GM13977 (cell line): Measurements from ENCODE around the gene TMTC1.

Source experiments
- DNase-seq: peaks from one replicate; pipeline ENCODE4 v3.0.0; 2012; ENCODE audit warnings: low spot score
- in situ Hi-C: fragments of 300-500 bp; cut with MboI; formaldehyde crosslinking; loops from one replicate; pipeline ENCODE4 v1.12.0; 2022; ENCODE audit warnings: low sequenced_read_pairs, low pct_unique_long_range_greater_than_20kb, mixed read lengths, inconsistent platforms; ENCODE audit not compliant: unreplicated experiment
- TF ChIP-seq, protein P1 (sequence below): IDR thresholded peaks from 2 replicates; pipeline ENCODE4 v1.5.1; 2012; ENCODE audit warnings: mild to moderate bottlenecking, control low read depth; ENCODE audit not compliant: insufficient read depth; ENCODE audit errors: extremely low read depth, missing control alignments

TMTC1 gene

DNA sequence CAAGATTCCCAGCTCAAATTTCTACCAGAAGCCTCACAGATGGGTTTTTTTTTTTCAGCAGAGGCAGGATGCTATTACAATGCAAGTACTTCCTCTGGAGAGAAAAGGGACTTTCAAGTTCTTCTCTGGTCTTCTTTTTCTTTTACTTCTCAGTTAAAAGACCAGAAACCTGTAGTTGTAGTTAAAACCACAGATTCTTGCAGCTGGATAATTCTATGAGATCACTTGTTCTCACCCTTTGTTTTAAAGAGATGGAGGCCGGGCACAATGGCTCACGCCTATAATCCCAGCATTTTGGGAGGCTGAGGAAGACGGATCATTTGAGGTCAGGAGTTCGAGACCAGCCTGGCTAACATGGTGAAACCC is 238.7 kb downstream of the TMTC1 start:
- in situ Hi-C loops: no loop called here

DNA sequence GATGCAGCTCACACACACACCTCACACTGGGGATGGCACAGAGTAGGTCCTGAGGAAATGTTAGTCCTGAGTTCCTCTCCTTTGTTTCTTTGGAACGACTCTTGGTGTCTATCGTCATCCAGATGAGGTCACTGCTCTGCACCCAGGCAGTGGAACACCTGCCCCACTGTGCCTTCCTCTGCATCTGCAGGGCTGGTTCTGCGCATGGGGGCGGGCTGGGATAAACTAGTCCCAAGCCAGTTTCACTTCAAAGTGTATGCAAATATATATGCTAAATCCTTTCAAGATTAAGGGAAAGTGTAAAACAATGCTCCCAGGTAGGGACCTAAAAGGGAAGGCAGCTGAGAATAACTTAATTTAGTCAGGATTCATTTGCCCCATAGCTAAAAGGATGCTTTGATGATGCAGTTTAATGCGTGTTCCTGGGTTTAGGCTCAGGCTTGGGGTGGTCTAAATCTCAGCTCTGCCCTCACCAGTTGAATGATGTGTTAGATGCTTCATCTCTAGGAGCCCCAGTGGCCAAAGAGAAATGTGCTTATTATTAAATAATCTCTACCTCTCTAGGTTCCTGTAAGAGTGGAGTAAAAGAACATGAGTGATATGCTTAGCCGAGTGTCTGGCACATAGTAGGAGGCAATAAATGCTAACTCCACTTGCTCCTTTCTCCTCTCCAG is 239.2 kb downstream of the TMTC1 start:
- no peak for DNase-seq
- TF ChIP-seq, protein P1, sequence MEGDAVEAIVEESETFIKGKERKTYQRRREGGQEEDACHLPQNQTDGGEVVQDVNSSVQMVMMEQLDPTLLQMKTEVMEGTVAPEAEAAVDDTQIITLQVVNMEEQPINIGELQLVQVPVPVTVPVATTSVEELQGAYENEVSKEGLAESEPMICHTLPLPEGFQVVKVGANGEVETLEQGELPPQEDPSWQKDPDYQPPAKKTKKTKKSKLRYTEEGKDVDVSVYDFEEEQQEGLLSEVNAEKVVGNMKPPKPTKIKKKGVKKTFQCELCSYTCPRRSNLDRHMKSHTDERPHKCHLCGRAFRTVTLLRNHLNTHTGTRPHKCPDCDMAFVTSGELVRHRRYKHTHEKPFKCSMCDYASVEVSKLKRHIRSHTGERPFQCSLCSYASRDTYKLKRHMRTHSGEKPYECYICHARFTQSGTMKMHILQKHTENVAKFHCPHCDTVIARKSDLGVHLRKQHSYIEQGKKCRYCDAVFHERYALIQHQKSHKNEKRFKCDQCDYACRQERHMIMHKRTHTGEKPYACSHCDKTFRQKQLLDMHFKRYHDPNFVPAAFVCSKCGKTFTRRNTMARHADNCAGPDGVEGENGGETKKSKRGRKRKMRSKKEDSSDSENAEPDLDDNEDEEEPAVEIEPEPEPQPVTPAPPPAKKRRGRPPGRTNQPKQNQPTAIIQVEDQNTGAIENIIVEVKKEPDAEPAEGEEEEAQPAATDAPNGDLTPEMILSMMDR: no peak
- in situ Hi-C loops: no loop called here

More for the DNA sequence above, 238.7 kb downstream of the TMTC1 start:
- DNase-seq: peak; percentile 17
- TF ChIP-seq, protein P1: no peak

DNA sequence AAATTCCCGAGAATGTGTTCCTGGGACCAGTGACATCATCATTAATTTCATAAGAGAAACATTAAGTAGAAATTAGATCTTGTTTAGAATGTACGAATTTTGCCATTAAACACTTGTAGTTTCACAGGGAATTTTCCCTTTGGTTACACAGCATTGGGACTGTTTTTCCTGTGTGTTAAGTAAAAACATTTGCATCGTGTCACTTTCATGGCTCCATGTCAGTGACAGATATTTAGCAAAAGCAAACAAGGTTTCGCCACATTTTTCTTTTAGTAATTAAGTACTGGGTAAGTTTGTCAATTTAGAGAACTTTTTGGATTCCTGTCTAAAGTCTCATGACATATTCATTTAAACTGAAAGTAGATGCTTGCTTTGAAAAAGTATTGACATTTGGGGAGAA is 240.7 kb downstream of the TMTC1 start:
- DNase-seq: no peak
- in situ Hi-C loops: no loop called here
- TF ChIP-seq, protein P1: no peak

DNA sequence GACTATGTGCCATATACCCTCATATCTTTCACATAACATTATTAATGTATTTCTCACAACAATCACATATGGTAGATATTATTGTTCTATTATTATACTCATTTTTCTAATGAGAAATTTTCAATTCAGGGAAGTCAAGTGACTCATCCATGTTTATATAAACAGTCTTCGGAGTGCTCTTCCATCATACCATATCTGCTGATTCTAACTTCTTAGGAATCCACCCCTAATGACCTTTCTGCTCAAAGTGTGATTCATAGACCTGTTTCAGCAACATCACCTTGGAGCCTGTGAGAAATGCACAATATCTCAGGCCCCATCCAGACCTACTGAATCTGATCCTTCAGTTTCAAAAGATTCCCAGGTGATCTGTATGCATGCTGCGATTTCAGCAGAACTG is 246.4 kb downstream of the TMTC1 start:
- TF ChIP-seq, protein P1: no peak
- in situ Hi-C loops: no loop called here
- DNase-seq: no peak

DNA sequence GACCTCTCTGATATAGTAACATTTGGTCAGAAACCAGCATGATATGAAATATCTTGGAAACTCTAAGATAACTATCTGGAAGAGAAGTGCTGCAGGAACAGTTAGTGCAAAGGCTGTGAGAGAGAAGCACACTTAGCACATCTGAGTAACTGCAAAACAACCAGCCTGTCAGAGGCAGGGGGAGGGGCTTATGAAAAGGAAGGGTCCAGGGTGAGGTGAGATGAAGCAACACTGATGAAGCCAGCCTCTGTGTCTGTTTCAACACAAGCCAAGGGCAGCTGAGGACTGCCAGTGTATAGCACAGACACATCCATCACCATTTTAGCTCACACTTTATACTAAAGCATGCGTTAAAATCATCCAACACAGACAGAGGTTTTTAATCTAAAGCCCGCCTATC is 248.8 kb downstream of the TMTC1 start:
- TF ChIP-seq, protein P1: no peak
- no peak for DNase-seq
- in situ Hi-C loops: no loop called here

DNA sequence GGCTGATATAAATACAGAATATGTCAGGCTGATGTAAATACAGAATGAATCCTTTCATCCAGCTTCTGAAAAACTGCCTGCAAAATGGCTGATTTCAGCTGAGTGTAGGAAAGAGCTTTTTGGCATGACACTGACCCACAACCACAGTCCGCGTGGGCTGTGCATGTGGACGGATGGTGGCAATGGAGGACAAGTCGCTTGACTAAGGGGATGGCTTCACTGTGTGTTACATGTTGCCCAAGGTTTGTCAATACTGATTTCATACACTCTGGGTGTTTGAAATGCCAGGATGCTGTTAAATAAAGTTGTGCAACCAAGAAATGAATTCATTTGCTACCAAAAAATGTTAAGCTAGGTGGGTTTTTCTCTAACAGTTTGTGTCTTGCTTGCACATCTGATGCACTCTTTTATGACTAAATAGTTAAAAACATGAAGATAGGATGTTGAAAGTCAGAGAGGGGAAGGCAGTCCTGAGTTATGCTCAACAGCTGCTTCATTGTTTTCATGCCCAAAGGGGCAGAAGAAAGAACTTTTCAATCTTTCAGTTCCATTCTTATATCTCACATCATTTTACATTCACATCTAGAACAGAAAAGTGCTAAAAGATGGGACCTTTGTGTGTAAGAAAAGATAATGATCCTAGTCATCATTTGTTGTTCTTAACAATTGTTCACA is 249.8 kb downstream of the TMTC1 start:
- TF ChIP-seq, protein P1: no peak
- DNase-seq: no peak
- in situ Hi-C loops: no loop called here
